Liver (tissue), 9 donors: Measurements from ENCODE around the gene RALGAPA2. TPM values are rescaled to one million over a fixed set of nuclear protein-coding genes. Genes with fewer than 3 reads are reported as not detected.

Source experiments
- DNase-seq: peaks from one replicate; pipeline ENCODE4 v3.0.0-alpha.2; 2017; ENCODE audit warnings: low spot score
- H3K27ac ChIP-seq, 2 donors: one replicate each; pipeline ENCODE4 v1.7.0; 2013; ENCODE audit warnings: inconsistent platforms in 2 of 2, low read length in 2 of 2, control low read depth in 1 of 2, low read depth in 1 of 2, mild to moderate bottlenecking in 1 of 2
- H3K27me3 ChIP-seq, 4 donors: one replicate each; pipeline versions ENCODE4 v1.6.1 to v1.7.0; 2013; ENCODE audit warnings: low read length in 3 of 4, inconsistent platforms in 1 of 4, mild to moderate bottlenecking in 1 of 4, moderate library complexity in 1 of 4; ENCODE audit not compliant: control insufficient read depth in 4 of 4, insufficient read depth in 4 of 4
- H3K36me3 ChIP-seq, 4 donors: one replicate each; pipeline versions ENCODE4 v1.6.1 to v1.7.0; 2013; ENCODE audit warnings: low read length in 3 of 4, mild to moderate bottlenecking in 3 of 4, low read depth in 1 of 4, moderate library complexity in 1 of 4; ENCODE audit not compliant: control insufficient read depth in 4 of 4, insufficient read depth in 3 of 4
- H3K4me1 ChIP-seq, 4 donors: one replicate each; pipeline versions ENCODE4 v1.6.1 to v1.7.0; 2013; ENCODE audit warnings: low read length in 3 of 4, mild to moderate bottlenecking in 3 of 4, moderate library complexity in 1 of 4; ENCODE audit not compliant: control insufficient read depth in 4 of 4, insufficient read depth in 4 of 4
- H3K4me3 ChIP-seq, 3 donors: one replicate each; pipeline versions ENCODE4 v1.6.1 to v1.7.0; 2013; ENCODE audit warnings: low read length in 3 of 3, control low read depth in 1 of 3, low read depth in 1 of 3, mild to moderate bottlenecking in 1 of 3
- H3K9ac ChIP-seq, 2 donors: one replicate each; pipeline ENCODE4 v1.7.0; 2013; ENCODE audit warnings: low read length in 2 of 2, mild to moderate bottlenecking in 2 of 2, moderate library complexity in 2 of 2, control low read depth in 1 of 2, low read depth in 1 of 2
- H3K9me3 ChIP-seq, 4 donors: one replicate each; pipeline versions ENCODE4 v1.6.1 to v1.7.0; 2013; ENCODE audit warnings: low read length in 3 of 4; ENCODE audit not compliant: control insufficient read depth in 4 of 4
- EGR1 ChIP-seq, 2 donors: IDR thresholded peaks; 2 replicates each; pipeline ENCODE4 v1.6.1; 2016 to 2018; ENCODE audit warnings: antibody characterized with exemption in 2 of 2, low read depth in 2 of 2
- FOXA1 ChIP-seq: IDR thresholded peaks from 2 replicates; pipeline ENCODE4 v1.6.1; 2016; ENCODE audit warnings: antibody characterized with exemption
- FOXA2 ChIP-seq: IDR thresholded peaks from 2 replicates; pipeline ENCODE4 v1.6.1; 2016; ENCODE audit warnings: antibody characterized with exemption
- GABPA ChIP-seq, 2 donors: IDR thresholded peaks in 1 of 2; conservative IDR thresholded peaks in 1 of 2; 2 replicates each; pipeline ENCODE4 v1.6.1; 2016; ENCODE audit warnings: antibody characterized with exemption in 2 of 2, mild to moderate bottlenecking in 1 of 2, moderate library complexity in 1 of 2
- HNF4A ChIP-seq, 2 donors: conservative IDR thresholded peaks; 2 replicates each; pipeline ENCODE4 v1.6.1; 2016; ENCODE audit warnings: antibody characterized with exemption in 2 of 2, mild to moderate bottlenecking in 2 of 2
- HNF4G ChIP-seq: IDR thresholded peaks from 2 replicates; pipeline ENCODE4 v1.6.1; 2016; ENCODE audit warnings: antibody characterized with exemption
- JUND ChIP-seq, 2 donors: IDR thresholded peaks; 2 replicates each; pipeline ENCODE4 v1.6.1; 2016; ENCODE audit warnings: antibody characterized with exemption in 2 of 2
- NR2F2 ChIP-seq: IDR thresholded peaks from 2 replicates; pipeline ENCODE4 v1.6.1; 2016; ENCODE audit warnings: antibody characterized with exemption
- RAD21 ChIP-seq, 2 donors: IDR thresholded peaks; 2 replicates each; pipeline ENCODE4 v1.6.1; 2016; ENCODE audit warnings: antibody characterized with exemption in 2 of 2, mild to moderate bottlenecking in 2 of 2
- RXRA ChIP-seq, 2 donors: IDR thresholded peaks; 2 replicates each; pipeline ENCODE4 v1.6.1; 2017 to 2018; ENCODE audit warnings: antibody characterized with exemption in 2 of 2, mild to moderate bottlenecking in 1 of 2
- SP1 ChIP-seq: IDR thresholded peaks from 2 replicates; pipeline ENCODE4 v1.6.1; 2018; ENCODE audit warnings: antibody characterized with exemption, mild to moderate bottlenecking
- TAF1 ChIP-seq: conservative IDR thresholded peaks from 2 replicates; pipeline ENCODE4 v1.6.1; 2016; ENCODE audit warnings: antibody characterized with exemption, mild to moderate bottlenecking
- YY1 ChIP-seq: IDR thresholded peaks from 2 replicates; pipeline ENCODE4 v1.6.1; 2016; ENCODE audit warnings: antibody characterized with exemption, mild to moderate bottlenecking
- WGBS: extraction: QIAGEN DNeasy Blood & Tissue Kit; methylation state at CpG from one replicate; pipeline ENCODE4 v1.1.7; 2013; 5-methylcytosine and 5-hydroxymethylcytosine counted together
- polyA plus RNA-seq, 2 donors: library from polyadenylated mRNA; stranded (reverse) in 1 of 2; unstranded in 1 of 2; fragments of 200-250 nt in 1 of 2; fragments of >200 nt in 1 of 2; fragmentation: Nextera tagmentation in 1 of 2; extraction: Ambion mirVana in 1 of 2; gene quantifications; one replicate each; pipeline versions ENCODE4 v1.2.1 to v1.2.3, GENCODE V29; 2013 to 2015
- total RNA-seq, 2 donors: library from RNA; depleted of rRNA; stranded (reverse); fragments of >200 nt; gene quantifications; one replicate each; pipeline ENCODE4 v1.2.3, GENCODE V29; 2014
- TF ChIP-seq, protein P1 (sequence below): IDR thresholded peaks from 2 replicates; pipeline ENCODE4 v1.6.1; 2016; ENCODE audit warnings: antibody characterized with exemption
- TF ChIP-seq, protein P2 (sequence below): IDR thresholded peaks from 2 replicates; pipeline ENCODE4 v1.6.1; 2016; ENCODE audit warnings: antibody characterized with exemption
- TF ChIP-seq, protein P3 (sequence below): IDR thresholded peaks from 2 replicates; pipeline ENCODE4 v1.6.1; 2016; ENCODE audit warnings: antibody characterized with exemption
- TF ChIP-seq, protein P4 (sequence below): IDR thresholded peaks from 2 replicates; pipeline ENCODE4 v1.6.1; 2016; ENCODE audit warnings: antibody characterized with exemption, mild to moderate bottlenecking
- TF ChIP-seq, protein P5 (sequence below): fragments of 150-350 bp; IDR thresholded peaks from 2 replicates; pipeline ENCODE4 v1.5.1; 2017; ENCODE audit warnings: improper control_type of control experiment, low read depth, low read length; ENCODE audit not compliant: missing input control
- donor health status: healthy.
- donor health status: healthy.
- donor health status: healthy.
- donor health status: healthy.
- donor health status: healthy.

RALGAPA2 gene
- total and polyA plus RNA-seq, 4 donors, result 14.8 to 89.9 (median 25.1) TPM

DNA sequence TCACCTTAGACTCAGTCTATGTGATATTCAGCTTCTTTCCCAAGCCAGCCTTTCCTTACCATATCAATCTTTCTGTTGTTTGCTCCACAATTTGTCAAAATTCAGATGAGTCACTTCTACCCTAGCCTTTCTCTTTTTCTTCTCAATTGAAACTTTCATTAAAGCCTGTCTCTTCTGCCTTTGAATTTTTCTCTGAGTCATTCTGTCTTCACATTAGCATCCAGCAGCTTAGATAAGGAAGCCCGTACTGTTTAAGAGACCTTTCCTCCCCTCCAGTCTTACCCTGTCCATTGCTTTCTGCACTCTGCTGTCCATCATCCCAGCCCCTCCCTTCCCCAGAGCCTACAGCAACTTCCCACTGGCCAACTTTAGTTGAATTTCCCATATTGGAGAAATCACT is 34.9 kb upstream of the RALGAPA2 start:
- Histone ChIP-seq H3K4me3 (no peak overlapping the region), H3K36me3 (no peaks in the 10 kb centered on the region), H3K9ac (no peak overlapping the region), H3K9me3 (no peaks in the 10 kb centered on the region), H3K4me1 (peaks cover 5 to 16% (median 16%) of the 10 kb centered on the region in 4 donors), H3K27ac (no peak overlapping the region), H3K27me3 (no peaks in the 10 kb centered on the region)
- TF ChIP-seq EGR1 (IDR thresholded peaks at IDR 0.05; ENCODE audit: low read depth in 2 of 2) (no peak), HNF4G (no peak), RAD21 (IDR thresholded peaks at IDR 0.05) (no peak), GABPA (IDR thresholded peaks at IDR 0.05 in 1 of 2, conservative IDR thresholded peaks at IDR 0.05 in 1 of 2) (no peak), FOXA2 (no peak), RXRA (IDR thresholded peaks at IDR 0.05) (no peak), FOXA1 (no peak), TAF1 (no peak), JUND (IDR thresholded peaks at IDR 0.05) (no peak), HNF4A (conservative IDR thresholded peaks at IDR 0.05) (no peak), SP1 (no peak), NR2F2 (no peak), YY1 (no peak)
- TF ChIP-seq, protein P1, sequence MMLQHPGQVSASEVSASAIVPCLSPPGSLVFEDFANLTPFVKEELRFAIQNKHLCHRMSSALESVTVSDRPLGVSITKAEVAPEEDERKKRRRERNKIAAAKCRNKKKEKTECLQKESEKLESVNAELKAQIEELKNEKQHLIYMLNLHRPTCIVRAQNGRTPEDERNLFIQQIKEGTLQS, result no peak
- TF ChIP-seq, protein P2, sequence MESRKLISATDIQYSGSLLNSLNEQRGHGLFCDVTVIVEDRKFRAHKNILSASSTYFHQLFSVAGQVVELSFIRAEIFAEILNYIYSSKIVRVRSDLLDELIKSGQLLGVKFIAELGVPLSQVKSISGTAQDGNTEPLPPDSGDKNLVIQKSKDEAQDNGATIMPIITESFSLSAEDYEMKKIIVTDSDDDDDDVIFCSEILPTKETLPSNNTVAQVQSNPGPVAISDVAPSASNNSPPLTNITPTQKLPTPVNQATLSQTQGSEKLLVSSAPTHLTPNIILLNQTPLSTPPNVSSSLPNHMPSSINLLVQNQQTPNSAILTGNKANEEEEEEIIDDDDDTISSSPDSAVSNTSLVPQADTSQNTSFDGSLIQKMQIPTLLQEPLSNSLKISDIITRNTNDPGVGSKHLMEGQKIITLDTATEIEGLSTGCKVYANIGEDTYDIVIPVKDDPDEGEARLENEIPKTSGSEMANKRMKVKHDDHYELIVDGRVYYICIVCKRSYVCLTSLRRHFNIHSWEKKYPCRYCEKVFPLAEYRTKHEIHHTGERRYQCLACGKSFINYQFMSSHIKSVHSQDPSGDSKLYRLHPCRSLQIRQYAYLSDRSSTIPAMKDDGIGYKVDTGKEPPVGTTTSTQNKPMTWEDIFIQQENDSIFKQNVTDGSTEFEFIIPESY, result no peak
- TF ChIP-seq, protein P3, sequence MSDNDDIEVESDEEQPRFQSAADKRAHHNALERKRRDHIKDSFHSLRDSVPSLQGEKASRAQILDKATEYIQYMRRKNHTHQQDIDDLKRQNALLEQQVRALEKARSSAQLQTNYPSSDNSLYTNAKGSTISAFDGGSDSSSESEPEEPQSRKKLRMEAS, result no peak
- TF ChIP-seq, protein P4, sequence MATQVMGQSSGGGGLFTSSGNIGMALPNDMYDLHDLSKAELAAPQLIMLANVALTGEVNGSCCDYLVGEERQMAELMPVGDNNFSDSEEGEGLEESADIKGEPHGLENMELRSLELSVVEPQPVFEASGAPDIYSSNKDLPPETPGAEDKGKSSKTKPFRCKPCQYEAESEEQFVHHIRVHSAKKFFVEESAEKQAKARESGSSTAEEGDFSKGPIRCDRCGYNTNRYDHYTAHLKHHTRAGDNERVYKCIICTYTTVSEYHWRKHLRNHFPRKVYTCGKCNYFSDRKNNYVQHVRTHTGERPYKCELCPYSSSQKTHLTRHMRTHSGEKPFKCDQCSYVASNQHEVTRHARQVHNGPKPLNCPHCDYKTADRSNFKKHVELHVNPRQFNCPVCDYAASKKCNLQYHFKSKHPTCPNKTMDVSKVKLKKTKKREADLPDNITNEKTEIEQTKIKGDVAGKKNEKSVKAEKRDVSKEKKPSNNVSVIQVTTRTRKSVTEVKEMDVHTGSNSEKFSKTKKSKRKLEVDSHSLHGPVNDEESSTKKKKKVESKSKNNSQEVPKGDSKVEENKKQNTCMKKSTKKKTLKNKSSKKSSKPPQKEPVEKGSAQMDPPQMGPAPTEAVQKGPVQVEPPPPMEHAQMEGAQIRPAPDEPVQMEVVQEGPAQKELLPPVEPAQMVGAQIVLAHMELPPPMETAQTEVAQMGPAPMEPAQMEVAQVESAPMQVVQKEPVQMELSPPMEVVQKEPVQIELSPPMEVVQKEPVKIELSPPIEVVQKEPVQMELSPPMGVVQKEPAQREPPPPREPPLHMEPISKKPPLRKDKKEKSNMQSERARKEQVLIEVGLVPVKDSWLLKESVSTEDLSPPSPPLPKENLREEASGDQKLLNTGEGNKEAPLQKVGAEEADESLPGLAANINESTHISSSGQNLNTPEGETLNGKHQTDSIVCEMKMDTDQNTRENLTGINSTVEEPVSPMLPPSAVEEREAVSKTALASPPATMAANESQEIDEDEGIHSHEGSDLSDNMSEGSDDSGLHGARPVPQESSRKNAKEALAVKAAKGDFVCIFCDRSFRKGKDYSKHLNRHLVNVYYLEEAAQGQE, result no peak
- TF ChIP-seq, protein P5, sequence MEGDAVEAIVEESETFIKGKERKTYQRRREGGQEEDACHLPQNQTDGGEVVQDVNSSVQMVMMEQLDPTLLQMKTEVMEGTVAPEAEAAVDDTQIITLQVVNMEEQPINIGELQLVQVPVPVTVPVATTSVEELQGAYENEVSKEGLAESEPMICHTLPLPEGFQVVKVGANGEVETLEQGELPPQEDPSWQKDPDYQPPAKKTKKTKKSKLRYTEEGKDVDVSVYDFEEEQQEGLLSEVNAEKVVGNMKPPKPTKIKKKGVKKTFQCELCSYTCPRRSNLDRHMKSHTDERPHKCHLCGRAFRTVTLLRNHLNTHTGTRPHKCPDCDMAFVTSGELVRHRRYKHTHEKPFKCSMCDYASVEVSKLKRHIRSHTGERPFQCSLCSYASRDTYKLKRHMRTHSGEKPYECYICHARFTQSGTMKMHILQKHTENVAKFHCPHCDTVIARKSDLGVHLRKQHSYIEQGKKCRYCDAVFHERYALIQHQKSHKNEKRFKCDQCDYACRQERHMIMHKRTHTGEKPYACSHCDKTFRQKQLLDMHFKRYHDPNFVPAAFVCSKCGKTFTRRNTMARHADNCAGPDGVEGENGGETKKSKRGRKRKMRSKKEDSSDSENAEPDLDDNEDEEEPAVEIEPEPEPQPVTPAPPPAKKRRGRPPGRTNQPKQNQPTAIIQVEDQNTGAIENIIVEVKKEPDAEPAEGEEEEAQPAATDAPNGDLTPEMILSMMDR, result no peak
- DNase-seq, result no peak
- 86% methylated on average over 1 of the region's 1 CpG for WGBS
